Cerebellar cortex (tissue), 1 donor: ENCODE results near the gene SRC.

ENCODE experiments used
- DNase-seq: peaks from one replicate; pipeline ENCODE4 v3.0.0-alpha.2; 2015; ENCODE audit warnings: low spot score

The SRC gene

DNA sequence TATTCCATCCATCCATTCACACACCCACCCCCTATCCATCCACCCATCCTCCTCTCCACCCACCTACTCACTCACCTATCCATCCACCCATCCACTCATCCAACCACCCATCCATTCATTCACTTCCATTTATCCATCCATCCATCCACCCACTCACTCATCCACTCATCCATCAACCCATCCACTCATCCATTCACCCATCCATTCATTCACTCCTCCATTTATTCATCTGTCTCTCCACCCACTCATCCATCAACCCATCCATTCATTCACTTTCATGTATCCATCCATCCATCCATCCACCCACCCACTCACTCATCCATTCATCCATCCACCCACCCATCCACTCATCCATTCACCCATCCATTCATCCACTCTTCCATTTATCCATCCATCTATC is 84.1 kb downstream of the SRC start:
- no peak for DNase-seq

DNA sequence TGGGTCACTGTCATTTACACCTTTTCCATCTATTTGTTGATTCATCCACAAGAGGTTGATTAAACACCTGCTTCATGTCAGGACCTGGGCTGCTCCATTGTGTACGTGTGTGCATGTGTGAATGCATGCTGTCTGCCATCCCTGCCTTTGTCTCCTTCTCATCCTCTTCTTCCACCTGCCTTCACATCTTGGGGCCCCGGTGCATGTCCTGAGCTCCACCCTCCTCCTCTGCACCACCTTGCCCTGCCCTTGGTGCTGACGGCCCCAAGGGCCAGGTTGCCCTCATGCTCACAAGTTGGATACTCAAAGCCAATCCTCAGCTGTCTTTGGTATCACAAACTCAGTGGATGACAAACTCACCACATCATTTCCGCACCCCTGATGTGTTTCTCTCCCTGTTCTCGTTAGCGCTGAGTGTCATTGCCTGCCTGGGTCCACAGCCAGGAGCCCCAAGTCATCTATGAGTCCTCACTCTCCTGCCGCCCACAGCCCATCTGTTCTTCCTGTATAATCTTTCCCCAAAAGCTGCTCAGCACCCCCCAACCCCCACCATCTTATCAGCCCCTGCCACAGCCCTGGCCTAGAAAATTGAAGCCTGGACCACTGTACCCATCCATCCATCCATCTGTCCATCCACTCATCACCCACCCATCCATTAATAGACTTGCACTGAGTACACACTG is 85.0 kb downstream of the SRC start:
- no peak for DNase-seq

DNA sequence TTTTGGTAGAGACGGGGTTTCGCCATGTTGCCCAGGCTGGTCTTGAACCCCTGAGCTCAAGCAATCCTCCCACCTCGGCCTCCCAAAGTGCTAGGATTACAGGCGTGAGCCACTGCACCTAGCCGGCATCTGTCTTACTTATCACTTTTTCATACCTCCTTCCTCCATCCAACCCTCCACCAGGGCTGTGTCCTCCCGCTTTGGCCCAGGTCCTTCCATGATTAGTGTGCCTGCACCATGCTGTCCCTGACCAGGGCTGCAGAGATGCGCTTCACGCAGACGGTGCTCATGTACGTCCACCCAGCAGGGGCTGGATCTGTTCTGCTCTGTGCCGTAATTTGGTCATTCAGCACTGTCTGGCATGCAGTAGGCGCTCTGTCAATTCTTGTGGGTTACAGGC is 85.8 kb downstream of the SRC start:
- no peak for DNase-seq

DNA sequence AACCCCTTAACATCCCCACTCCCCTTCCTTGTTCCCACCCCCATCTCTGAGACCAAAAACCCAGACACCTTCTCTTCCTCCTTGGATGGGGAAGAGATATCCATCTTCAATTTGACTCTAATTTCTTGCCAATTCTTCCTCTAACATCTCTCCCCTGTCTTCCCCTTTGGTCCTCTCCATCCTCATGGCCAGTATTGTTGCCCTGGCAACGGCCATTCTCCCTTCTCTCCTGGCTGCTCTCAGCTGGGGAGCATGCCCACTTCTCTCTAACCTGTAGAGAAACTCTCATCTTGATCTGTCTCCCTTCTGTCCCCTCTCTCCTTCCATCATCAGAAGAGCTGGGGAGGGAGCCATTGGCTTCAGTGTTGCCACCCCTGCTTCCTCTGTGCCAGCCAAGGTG is 86.7 kb downstream of the SRC start:
- DNase-seq: no peak

DNA sequence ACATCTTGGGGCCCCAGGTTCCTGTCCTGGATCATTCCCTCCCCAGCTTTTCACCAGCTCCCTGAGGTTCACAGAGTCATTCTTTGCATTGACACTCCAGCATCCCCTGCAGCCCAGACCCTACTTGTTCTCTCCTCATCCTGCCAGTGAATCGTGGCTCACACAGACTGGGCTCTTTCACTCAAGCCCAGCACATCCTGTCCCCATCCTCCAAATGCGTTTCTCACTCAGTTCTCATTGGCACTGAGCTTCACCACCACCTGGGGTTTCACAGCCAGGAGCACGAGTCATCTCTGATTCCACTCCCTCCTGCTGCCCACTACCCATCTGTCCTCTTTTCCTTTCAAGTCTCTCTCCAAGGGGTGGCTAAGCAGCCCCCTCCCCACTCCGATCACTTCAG is 89.7 kb downstream of the SRC start:
- no peak for DNase-seq

DNA sequence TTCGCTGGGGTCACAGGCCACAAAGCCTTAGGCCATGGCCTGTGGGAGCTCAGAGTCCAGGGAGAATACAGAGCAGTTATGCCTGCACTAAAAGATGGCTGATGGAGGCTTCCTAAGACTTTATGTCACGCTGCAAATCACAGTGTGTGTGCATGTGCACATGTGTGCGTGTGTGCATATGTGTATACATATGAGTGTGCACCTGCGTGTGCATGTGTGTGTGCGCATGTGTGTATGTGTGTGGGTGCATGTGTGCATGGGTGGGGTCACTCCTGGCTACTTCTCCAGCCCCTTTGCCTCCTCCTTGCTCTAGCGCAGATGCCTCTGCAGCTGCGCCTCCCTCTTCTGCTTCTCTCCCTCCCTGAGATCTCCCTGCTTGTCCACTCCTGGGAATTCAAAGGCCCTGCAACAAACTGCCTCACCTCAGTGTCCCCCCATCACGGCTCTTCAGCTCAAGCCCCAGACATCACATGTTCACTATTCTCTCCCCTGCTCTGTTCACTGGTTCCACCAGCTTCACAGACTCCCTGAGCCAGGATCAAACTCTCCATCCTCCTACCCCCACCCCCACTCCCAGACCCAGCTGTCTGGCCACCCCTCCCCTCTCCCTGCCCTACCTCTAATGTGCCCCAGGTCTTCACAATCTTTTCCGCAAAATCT is 90.7 kb downstream of the SRC start:
- DNase-seq: no peak

DNA sequence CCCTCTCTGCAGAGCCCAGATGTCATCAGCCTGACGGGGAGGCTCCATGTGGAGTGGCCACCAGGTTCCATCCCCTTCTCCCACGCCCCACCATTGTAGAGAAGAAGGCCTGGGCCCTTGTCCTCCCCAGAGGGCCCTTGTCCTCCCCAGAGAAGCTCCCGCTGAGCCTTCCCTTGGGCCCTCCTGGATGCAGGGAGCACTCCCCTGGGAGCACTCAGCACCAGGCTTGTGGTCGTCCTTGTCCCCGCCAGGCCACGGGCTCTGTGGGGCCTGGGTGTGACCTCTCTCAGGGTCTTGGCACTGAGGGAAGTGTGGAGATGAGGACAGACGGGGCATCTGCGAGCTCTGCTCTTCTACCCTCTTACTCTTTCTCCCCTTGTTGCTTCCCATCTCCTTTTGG is 91.7 kb downstream of the SRC start:
- DNase-seq: no peak

DNA sequence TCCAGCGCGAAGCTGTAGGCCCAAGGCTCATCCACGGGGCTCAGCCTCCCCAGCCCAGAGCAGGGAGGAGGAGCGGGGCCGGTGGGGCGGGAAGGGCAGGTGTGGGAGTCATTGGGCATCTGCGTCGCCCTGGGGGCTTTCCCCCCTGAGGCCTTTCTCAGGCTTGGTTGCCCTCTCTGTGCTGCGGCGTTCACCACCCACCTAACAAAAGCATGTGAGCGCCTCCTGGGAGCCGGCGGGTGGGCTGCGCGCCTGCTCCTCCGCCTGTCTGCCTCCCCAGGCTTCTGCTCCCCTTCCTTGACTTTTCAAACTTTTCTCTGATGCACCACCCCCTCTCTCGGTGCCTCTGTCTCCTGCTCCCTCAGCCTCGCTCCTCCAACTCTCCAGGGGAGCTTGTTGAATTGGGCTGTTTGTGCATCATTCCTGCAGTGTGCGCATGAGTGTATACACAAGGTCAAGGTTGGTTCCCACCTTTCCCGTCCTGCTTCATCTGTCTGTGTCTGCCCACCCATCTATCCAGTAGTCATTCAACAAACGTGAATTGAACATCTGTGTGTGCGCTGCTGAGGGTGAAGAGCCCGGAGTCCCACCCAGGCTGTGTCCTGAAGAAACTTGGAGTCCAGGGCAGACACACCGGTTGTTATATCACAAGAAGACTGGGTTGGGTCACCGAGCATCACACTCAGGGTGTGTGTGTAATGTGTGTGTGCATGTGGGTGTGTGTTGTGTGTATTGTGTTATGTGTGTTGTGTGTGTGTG is 92.7 kb downstream of the SRC start:
- DNase-seq: no peak

DNA sequence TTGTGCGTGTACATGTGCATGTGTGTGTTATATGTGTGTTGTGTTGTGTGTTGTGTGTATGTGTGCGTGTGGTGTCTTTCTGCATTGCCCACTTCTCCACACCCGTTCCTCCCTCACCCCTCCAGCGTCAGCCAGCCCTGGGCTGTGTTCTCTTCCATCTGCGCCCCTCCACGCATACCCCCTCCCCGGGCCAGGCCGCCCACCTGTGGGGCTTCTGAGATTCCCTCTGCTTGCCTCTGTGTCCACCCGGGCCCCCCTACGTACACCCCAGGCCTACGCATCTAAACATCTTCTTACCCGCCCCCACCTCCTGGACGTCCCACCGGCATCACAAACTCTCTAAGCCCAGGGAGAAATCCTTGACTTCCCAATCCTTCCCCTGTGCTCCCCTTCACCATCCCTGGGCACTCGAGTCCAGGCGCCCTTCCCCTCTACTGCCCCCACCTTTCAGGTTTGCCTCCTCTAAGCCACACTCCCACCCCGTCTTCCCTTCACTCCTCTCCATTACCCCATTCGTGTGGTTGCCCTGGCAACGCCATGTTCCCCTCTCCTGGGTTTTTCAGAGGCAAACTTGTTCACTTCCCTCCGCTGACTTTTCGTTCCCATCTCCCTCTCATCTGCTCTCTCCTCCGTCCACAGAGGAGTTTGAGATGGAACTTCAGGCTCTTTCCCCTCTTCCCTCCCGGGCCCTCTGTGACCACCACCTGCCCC is 93.4 kb downstream of the SRC start:
- no peak for DNase-seq

DNA sequence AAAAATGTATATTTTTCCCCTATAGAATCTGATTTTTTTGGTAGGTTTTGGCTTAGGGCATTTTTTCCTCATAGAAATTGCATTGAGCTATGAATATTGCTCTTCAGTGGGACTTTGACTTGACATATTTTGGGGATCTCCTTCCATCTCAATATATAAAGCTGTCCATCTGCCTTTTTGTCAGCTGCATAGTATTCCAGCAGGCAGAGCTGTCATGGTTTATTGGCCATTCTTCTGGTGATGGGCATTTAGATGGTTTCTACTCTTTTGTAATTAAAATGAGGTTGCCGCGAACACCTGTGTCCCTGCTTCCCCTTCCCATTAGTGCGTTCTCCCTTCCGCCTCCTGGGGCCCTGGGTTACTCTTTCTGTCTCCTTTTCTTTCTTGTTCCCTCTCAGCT is 95.1 kb downstream of the SRC start:
- DNase-seq: no peak

DNA sequence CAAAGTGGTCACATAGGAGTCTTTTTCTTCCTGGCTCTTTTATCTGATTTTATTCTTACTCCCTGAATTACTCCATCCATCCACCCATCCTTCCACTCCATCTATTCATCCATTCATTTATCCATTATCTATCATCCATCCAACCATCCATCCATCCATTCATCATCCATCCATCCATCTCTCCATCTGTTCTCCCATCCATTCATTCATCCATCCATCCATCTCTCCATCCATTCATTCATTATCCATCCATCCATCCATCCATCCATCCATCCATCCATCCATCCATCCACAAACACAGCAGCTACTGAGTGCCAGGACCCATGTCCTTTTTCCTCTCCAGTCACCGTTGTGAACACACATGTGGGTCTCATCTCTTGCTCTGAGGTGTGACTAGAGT is 96.6 kb downstream of the SRC start:
- DNase-seq: no peak

DNA sequence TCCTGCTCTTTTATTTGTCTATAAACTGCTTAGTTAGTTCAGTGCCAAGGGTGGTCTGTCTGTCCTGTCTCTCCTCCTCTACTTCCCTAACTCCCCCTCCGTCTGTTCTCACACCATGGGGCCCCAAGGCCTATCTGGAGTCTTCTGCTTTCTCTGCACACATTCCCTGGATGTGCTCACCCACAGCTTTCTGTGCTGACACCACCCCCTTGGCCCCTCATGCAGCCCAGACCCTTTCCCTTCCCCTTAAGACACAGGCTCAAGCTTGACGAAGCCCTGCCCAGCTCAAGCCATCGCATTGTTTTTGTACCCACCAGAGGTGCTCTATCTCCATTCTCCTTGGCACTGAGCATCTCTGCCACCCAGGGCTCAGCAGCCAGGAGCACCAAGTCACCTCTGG is 97.0 kb downstream of the SRC start:
- no peak for DNase-seq

DNA sequence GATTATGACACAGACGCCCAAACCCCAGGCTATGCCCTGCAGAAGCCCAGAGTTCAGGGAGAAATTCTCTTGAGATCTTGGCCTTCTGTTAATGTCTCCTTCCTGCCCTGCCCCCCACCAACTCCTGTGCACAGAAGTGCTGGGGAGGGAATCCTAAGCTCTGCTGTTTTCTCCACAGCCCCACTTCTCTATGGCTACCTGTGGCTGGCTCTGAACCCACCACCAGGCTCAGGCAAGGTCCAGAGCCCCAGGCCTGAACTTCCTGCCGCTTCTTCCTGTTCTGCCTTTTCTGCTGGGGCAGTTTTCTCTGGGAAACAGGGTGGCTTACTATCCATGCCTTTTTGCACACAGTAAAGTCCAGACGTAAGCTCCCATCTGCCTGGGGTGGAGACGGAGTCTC is 97.7 kb downstream of the SRC start:
- DNase-seq: no peak

DNA sequence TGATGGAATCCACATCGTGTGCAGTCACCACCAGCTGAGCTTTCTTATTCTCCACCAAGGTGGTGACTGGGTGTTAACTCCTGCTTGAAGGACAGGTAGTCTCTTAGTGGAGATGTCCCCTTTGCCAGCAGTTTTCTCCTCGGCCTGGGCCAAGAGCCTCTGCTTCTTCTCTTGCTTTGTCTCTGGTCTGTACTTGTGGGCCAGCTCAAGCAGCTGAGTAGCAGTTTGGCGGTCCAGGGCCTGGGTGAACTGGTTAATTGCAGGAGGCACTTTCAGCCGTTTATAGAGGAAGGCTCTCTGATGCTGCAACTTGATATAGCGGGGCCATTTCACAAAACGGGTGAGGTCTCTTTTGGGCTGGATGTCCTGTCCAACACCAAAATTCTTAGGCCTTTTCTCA is 99.1 kb downstream of the SRC start:
- DNase-seq: no peak

DNA sequence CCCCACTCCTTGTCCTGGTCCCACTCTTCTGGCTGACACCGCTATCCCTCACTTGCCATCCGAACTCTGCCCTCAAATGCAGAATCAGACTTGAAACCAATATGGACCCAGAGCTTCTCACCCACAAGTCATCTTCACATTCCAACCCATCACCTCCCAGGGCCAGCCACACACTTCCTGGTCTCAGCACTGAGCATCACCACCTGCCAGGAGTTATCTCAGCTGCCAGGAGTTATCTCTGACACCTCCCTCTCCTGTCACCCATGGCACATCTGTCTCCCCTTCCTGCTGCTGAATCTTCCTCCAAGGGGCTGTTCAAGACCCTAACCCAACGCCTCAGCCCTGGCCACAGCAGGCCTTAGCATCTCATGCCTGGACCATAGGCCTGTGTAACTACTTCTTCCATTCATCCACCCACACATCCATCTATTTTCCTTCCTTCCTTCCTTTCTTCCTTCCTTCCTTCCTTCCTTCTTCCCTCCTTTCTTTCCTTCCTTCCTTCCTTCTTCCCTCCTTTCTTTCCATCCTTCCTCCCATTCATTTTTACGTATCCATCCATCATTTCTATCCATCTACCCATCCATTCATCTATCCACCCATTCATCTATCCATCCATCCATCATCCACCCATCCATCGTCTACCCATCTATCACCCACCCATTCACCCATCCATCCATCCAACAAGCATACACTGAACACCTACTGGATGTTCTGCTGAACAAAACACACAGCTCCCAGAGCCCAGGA is 100.5 kb downstream of the SRC start:
- no peak for DNase-seq

DNA sequence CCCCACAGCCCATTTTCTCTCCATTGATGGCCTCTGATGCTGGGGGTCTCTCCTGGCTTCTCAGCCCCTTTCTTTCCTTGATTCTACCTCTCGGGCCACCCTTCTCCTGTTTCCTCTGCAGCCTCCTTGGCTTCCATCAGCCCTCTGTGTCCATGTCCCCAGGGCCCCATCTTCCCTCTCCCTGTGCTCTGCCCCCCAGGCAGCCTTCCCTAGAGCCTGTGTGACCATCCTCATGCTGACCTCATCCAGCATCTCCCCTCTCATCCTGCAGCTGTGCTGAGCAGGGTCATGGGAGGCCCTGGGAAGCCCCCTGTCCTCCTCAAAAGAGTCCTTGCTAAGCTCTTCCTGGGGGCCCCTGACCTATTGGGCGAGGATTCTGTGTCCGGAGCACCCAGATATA is 101.7 kb downstream of the SRC start:
- no peak for DNase-seq

DNA sequence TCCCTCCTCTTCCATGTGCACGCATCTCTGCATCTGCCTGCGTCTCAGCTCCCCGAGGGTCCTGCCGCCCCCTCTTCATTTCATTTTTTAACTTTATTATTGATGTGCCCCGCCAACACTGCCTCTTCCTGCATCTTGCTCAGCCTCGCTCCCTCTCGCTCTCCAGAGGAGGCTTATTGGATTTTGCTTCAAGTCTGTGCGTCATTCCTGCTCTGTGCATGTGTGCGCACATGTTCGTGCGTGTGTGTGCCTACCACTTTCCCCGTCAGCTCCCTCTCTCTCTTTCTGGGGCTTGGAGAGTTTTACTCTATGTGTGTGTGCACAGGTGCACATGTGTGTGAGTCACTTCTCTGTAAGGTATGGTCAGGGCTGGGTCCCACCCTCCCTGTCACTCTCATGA is 103.3 kb downstream of the SRC start:
- DNase-seq: no peak

DNA sequence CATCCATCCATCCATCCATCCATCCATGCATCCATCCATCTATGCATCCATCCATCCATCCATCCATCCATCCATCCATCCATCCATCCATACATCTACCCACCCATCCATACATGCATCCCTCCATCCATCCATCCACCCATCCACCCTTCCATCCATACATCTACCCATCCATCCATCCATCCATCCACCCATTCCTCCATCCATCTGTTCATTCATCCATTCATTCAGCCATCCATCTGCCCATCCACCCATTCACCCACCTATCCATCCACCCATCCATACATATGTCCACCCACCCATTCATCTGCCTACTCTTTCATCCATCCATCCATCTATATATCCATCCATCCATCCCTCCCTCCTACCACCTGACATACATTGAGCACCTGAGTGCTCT is 104.4 kb downstream of the SRC start:
- DNase-seq: no peak

DNA sequence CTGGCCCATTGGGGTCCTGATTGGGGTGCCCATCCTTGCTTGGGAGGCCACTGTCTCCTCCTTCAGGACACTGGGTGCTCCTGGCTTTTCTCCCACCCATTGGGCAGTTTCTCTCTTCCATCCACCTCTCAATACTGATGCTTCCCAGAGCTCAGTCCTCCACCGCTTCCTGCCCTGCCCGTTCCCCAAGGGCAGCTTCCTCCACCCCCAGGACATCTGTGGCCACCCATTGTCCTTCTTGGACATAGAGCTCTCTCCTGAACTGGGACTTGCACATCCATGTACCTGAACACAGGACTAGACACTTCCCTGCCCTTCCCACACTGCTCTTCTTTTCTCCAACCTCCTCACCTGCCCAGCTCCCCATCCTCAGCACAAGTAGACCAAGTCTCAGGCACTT is 105.7 kb downstream of the SRC start:
- no peak for DNase-seq

DNA sequence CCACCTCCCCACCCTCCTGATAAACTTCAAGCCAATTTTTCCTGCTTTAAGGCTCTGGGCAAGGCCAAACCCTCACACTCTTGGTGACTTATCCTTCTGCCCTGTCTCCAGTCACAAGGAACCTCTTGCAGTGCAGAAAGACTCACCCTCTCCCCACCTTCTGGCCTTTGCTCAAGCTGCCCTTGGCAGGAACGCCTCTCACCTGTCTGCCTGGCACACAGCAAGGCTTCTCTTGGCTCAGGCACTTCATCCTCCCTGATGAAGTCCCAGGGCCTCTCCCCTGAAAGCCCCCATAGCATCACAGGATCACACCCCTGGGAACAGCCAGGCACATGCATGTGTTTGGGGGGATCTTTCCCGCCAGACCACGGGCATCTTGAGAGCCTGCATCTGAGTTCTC is 106.3 kb downstream of the SRC start:
- DNase-seq: peak; percentile 31

DNA sequence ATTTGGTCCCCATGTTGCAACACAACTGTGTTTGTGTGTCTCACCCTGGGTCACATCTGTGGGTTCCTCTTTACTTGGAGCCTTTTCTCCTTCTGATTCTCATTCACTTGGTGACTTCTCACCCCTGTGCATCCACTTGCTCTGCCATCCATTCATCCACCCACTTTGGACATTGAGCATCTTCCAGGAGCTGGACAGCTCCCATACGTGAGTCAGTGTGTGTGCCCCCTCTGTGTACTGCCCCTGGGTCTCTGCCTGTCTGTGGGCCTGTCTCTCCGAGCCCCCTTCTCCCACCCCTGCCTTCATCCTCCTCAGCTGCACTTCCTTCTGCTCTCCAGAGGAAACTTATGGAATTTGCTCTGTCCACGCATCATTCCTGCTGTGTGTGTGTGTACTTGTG is 107.3 kb downstream of the SRC start:
- DNase-seq: no peak

DNA sequence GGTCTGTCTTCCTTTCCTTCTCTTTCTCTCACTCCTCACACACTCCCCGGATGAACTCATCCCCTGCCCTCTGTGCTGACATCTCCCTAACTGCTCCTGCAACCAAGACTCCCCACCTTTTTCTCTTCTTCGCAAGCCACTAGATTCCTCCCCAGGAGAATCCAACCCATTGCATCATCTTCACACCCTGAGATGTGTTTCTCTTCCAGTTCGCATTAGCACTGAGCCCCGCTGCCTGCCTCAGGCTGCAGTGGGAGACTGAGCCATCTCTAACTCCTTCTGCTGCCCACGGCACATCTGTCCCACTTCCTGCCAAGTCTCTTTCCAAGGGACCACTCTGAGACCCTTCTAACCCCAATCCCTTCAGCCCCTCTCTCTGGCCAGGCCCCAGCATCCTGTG is 107.9 kb downstream of the SRC start:
- DNase-seq: no peak
